ENCODE data around the gene WT1. TPM values are rescaled to one million over a fixed set of nuclear protein-coding genes. Genes with fewer than 3 reads are reported as not detected.
A peak's percentile ranks its signal among the peaks of the same experiment; 100 is the strongest.

Gene WT1
- total RNA-seq, 2 donors from 2014 or later: not detected

DNA sequence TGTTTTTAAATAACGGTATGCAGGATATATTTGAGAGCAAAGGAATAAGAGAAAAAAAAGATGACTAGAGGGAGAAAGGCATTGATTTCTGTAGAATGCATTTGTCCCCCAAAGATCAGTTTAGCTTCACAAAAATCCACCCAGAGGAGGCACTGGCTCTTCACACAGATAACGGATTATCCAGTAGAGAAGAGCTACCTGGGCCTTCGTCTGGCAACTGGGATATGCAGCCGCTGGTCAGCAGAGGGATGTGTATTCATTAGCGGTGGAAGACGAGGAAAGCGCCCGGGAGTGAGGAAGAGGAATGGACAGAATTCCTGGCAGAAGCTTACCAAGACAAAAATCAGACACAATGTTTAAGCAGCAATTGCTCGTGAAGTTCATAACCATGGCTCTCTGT, 5.6 kb upstream of the WT1 start:
- Mint-ChIP-seq H3K27ac (no peak overlapping the region), H3K36me3 (peaks cover 0 to 10% of the 10 kb centered on the region in 2 donors), H3K9me3 (no peaks in the 10 kb centered on the region)
- no peak for DNase-seq (ENCODE audit: low spot score in 2 of 2)
- ATAC-seq: no peak

GRCh38 chr11:32440312-32440908, 5.1 kb upstream of the WT1 start:
- DNase-seq (ENCODE audit: low spot score in 2 of 2) (no peak), ATAC-seq (no peak)
- Mint-ChIP-seq H3K27ac (no peak overlapping the region), H3K9me3 (no peaks in the 10 kb centered on the region), H3K36me3 (peaks cover 0 to 13% of the 10 kb centered on the region in 2 donors)

DNA sequence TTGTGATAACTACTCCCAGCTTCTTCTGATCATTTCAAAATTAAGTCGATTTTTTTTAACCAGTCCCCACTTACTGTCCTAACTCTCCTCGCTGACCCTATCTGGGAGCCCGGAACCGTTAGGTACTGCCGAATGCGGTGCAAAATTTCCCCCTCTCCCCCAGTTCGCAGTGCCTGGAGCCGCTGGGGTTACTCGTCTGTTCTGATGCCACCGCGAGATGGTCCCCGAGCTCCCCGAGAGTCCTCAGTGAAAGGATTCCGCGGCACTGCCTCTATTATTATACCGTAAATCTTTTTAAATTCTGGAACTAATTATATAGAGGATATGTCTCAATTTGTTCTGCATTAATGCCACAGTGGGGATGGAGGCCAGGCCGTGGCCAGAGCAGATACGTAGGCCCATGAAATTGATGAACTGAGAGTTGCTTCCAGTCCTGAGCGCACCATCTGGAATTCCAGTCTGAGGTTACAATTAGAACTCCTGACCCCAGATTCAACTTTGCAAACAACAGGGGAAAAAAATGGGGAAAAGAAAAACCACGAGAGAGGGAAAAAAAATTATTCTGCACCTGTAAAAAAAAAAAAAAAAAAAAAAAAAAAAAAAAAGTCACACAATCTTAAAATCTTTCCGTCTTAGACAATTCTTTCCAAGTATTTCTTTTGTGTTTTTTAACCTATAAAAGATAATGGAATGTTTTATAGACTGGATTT, 4.3 kb upstream of the WT1 start:
- Mint-ChIP-seq H3K9me3 (no peaks in the 10 kb centered on the region), H3K27ac (peak overlapping the region in 1 of 2 donors; percentile 77)
- ATAC-seq: no peak

DNA sequence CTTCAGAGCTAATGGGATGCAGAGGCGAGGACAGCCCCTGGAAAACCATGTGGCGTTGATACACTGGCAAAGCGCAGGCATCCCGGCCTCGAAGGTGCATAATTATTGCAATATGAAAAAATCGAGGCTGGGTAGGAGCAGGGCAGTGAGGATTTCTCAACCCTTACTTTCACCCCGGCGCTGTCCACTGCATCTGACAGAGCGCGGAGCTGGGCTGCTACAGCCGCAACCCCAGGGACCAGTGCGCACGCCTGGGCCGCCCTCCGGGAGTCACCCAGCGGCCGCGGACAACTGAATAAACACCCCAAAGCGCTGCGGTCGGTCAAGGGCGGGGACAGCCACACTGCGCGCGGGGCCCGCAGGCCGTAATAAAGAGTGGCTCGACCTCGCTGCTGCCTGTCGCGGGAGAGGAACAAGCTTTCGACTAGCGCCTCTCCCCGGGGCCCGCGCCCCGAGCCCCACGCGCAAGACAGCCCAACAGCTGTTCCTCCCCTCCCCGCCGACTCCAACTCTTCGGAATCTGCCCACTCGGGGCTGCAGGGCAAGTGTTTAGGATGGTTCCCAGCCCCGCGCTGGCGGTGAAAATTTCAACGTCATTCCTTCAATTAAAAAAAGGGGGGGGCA, 3.6 kb upstream of the WT1 start:
- DNase-seq (ENCODE audit: low spot score in 2 of 2) (no peak), ATAC-seq (no peak)
- peaks cover 0 to 13% of the 10 kb centered on the region in 2 donors for H3K36me3 Mint-ChIP-seq
- H3K9me3 Mint-ChIP-seq: no peaks in the 10 kb centered on the region
- no peak overlapping the region for H3K27ac Mint-ChIP-seq

More for the DNA sequence above, 4.3 kb upstream of the WT1 start:
- no peak for DNase-seq (ENCODE audit: low spot score in 2 of 2)
- H3K36me3 Mint-ChIP-seq: peaks cover 0 to 13% of the 10 kb centered on the region in 2 donors

DNA sequence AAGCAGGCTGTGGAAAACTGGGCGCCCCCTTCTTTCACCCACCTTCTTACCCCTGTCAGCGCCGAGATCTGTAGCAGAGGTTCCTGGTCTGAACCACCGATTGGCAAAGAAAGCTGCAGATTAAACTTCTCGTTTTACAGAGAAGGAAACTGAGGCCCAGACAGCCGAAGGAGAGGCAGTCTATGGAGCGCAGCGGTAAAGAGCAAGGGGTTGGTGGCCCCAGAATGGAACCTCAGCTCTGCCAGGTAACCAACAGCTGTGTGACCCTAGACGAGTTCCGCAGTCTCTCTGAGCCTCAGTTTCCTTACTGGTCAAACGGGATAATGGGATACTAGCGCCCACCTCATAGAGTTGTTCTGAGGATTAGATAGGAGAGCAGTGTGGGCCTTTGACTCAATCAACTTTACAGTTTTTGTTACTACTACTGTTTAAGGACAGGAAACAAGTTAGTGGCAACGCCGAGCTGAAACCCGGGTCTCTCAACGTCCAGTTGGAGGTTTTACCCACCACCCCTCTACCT, 3.1 kb upstream of the WT1 start:
- no peak for ATAC-seq
- Mint-ChIP-seq H3K36me3 (peaks cover 0 to 13% of the 10 kb centered on the region in 2 donors), H3K27ac (no peak overlapping the region), H3K9me3 (no peaks in the 10 kb centered on the region)
- no peak for DNase-seq (ENCODE audit: low spot score in 2 of 2)

DNA sequence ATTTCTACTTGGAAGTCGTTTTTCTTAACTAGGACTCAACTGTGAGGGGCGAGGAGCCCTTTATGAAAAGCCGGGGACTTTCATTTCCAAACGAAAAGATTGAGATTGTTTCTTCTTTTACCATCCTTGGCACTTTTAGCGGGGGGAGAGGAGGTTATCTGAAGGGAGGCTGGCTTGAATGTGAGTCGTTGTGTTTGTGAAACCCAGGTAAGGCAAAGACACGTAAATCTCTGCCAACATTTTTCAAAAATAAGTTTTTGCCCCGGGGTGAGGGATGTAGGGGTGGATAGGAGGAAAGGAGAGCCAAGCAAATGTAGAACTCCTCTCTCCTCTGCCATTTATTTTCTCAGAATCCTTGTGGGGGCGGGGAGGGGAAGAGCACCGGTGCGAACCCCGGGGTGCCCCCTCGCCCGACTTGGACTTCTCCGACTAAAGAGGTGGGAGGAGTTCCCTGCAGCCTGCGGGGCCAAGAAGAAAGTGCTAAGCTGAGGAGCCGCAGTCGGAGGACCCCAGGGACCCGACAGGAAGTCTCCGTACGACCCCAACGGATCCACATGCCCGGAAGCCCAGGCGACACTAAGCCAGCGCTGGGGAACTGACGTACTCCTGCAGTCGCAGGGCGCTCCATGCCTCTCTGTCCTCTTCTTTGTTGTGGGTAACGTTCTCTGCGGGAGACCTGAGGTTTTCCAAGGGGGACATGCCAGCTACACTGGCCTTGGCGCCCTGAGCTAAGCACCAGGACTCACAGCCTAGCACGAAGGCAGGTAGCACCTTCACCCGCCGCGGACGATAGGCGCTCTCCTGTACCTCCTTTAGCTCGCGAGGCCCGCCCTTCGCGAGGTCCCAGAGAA, 2.4 kb upstream of the WT1 start:
- H3K27ac Mint-ChIP-seq: no peak overlapping the region
- no peak for DNase-seq (ENCODE audit: low spot score in 2 of 2)

DNA sequence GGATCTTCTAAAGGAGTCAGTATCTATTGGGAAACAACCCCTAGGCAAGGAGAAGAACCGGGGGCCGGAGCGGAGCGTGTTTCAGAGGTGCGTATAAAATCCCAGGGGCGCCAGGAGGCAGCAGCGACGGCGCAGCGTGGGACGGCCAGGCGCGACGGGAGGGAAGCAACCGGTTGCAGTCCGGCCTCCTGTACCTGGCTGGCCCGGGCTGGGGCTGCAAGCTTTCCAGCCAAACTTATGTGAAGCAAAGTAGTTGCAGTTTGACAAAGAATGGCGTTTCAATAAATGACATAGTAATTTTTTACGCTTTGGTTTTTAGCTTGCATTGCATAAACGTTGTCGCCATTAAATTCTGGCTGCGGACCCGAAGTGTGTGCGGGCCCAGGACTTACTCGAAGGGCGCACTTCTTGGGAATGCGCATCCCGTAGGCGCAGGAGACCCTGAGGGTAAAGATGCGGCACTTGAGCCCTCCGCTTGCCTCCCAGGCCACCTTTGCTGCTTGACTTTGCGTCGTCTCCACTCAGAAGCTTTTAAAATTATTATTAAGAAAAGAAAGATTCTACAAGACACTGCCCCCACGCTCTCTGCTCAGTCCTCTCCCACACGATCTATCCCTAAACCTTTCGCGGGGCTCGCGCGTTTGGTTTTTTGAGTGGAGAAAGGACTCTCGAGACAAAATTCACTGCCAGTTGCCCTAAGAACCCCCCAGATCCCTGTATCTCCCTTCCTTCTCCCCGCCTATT, 1.6 kb upstream of the WT1 start:
- Mint-ChIP-seq H3K36me3 (peaks cover 0 to 13% of the 10 kb centered on the region in 2 donors), H3K9me3 (no peaks in the 10 kb centered on the region), H3K27ac (no peak overlapping the region)
- ATAC-seq (no peak), DNase-seq (ENCODE audit: low spot score in 2 of 2) (no peak)

More for the DNA sequence above, 2.4 kb upstream of the WT1 start:
- no peak for ATAC-seq
- peaks cover 0 to 13% of the 10 kb centered on the region in 2 donors for H3K36me3 Mint-ChIP-seq
- H3K9me3 Mint-ChIP-seq: no peaks in the 10 kb centered on the region

- peaks cover 0 to 13% of the 10 kb centered on the region in 2 donors for H3K36me3 Mint-ChIP-seq
- no peaks in the 10 kb centered on the region for H3K9me3 Mint-ChIP-seq
- no peak for DNase-seq (ENCODE audit: low spot score in 2 of 2)
- H3K27ac Mint-ChIP-seq: peak overlapping the region in 1 of 2 donors; percentile 22
- ATAC-seq: no peak
Observed at GRCh38 chr11:32435942-32436750, 807 bp upstream of the WT1 start.

GRCh38 chr11:32435152-32435480, 223 bp downstream of the WT1 start:
- H3K36me3 Mint-ChIP-seq: peaks cover 0 to 13% of the 10 kb centered on the region in 2 donors
- ATAC-seq: no peak
- no peak for DNase-seq (ENCODE audit: low spot score in 2 of 2)
- no peaks in the 10 kb centered on the region for H3K9me3 Mint-ChIP-seq
- no peak overlapping the region for H3K27ac Mint-ChIP-seq

GRCh38 chr11:32434356-32435151, 785 bp downstream of the WT1 start:
- Mint-ChIP-seq H3K27ac (no peak overlapping the region), H3K9me3 (no peaks in the 10 kb centered on the region), H3K36me3 (peaks cover 0 to 13% of the 10 kb centered on the region in 2 donors)
- DNase-seq (ENCODE audit: low spot score in 2 of 2): no peak
- ATAC-seq: peak in 1 of 2 donors; percentile 2

- H3K36me3 Mint-ChIP-seq: peaks cover 0 to 13% of the 10 kb centered on the region in 2 donors
- H3K27ac Mint-ChIP-seq: no peak overlapping the region
- DNase-seq (ENCODE audit: low spot score in 2 of 2) (no peak), ATAC-seq (peak in 1 of 2 donors; percentile 6)
- no peaks in the 10 kb centered on the region for H3K9me3 Mint-ChIP-seq
Observed at GRCh38 chr11:32433914-32434355, 1.4 kb downstream of the WT1 start.

DNA sequence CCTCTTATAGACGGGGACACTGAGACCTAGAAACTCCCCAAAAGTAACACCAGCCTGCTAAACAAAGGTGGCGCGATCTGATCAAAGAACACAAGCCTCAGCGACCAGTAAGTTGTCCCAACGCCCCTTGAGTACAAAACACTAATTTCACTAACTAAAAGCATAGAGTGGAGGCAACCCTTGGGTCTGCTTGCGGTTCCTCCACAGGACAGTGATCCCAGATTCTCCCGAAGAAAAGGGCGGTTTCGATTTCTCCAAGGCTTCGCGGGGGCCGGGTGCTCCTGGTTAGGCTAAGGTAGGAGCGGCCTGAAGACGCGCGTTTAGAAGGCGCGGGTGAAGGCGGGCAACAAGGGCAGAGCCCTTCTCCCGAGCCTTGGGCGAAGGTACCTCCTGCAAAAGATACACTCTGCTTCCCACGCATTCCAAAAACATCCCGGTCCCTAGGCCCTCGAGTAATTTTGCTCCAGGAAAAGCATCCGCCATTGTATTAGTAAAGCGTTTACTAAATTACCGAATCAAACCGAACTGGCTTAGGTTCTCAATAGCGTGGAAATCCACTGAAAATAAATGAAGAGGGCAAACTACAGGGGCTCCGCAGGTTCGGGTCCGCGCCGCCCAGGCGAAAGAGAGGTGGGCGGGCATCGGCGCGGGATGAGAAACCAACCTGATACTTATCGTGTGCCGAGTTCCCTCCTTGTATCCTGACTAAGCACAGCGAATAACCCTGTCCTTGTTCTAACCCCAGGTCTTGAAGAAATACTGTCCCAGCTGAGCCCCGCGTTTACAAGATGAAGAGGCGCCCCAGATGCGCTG, 2.0 kb downstream of the WT1 start:
- Mint-ChIP-seq H3K9me3 (no peaks in the 10 kb centered on the region), H3K27ac (no peak overlapping the region), H3K36me3 (peaks cover 0 to 15% of the 10 kb centered on the region in 2 donors)
- ATAC-seq (no peak), DNase-seq (ENCODE audit: low spot score in 2 of 2) (no peak)

- no peaks in the 10 kb centered on the region for H3K9me3 Mint-ChIP-seq
- DNase-seq (ENCODE audit: low spot score in 2 of 2): no peak
- H3K36me3 Mint-ChIP-seq: peaks cover 0 to 17% of the 10 kb centered on the region in 2 donors
- no peak for ATAC-seq
- no peak overlapping the region for H3K27ac Mint-ChIP-seq
Observed at GRCh38 chr11:32432565-32432964, 2.8 kb downstream of the WT1 start.
